HEK293 (cell line): Measurements from ENCODE around the gene TNFRSF1A.

Experiments used
- CTCF ChIP-seq: fragments of 450-650 bp; formaldehyde crosslinking; IDR thresholded peaks from 2 replicates; pipeline ENCODE4 v1.5.1; 2016; ENCODE audit warnings: missing biosample characterization, missing genetic modification characterization
- REST ChIP-seq: fragments of 450-650 bp; formaldehyde crosslinking; IDR thresholded peaks from 2 replicates; pipeline ENCODE4 v1.5.1; 2016; ENCODE audit warnings: missing biosample characterization, missing genetic modification characterization
- TCF7L2 ChIP-seq: IDR thresholded peaks from 2 replicates; pipeline ENCODE4 v1.6.1; 2011; ENCODE audit warnings: low read depth, mild to moderate bottlenecking, inconsistent platforms, low read length, moderate library complexity, borderline replicate concordance
- ZBTB10 ChIP-seq: fragments of 450-650 bp; formaldehyde crosslinking; IDR thresholded peaks from 2 replicates; pipeline ENCODE4 v1.5.1; 2016; ENCODE audit warnings: missing biosample characterization, missing genetic modification characterization
- ZBTB49 ChIP-seq: fragments of 450-650 bp; formaldehyde crosslinking; IDR thresholded peaks from 2 replicates; pipeline ENCODE4 v1.5.1; 2016; ENCODE audit warnings: missing biosample characterization, missing genetic modification characterization, low read depth
- ZNF274 ChIP-seq, 2 experiments: fragments of 200-500 bp in 1 of 2; fragments of 450-650 bp in 1 of 2; sonication (Bioruptor generic) in 1 of 2; formaldehyde crosslinking in 1 of 2; IDR thresholded peaks; 2 replicates each; pipeline versions ENCODE4 v1.5.1 to v1.6.1; 2014 to 2016; ENCODE audit warnings: borderline replicate concordance in 1 of 2, inconsistent platforms in 1 of 2, low read length in 1 of 2, missing biosample characterization in 1 of 2, missing genetic modification characterization in 1 of 2

GRCh38 chr12:6313326-6313940, 28.4 kb downstream of the TNFRSF1A start:
- TF ChIP-seq CTCF (no peak), REST (tag by site-specific recombination) (no peak), TCF7L2 (no peak), ZBTB10 (tag by site-specific recombination) (no peak), ZNF274 (IDR thresholded peaks at IDR 0.05; ENCODE audit: low read length) (no peak), ZNF274 (tag by site-specific recombination; IDR thresholded peaks at IDR 0.05; ENCODE audit: borderline replicate concordance) (no peak), ZBTB49 (tag by site-specific recombination) (no peak)
